Neutrophil (primary cell): Measurements from ENCODE around the gene FUT4.

Experiments used
- H3K27ac ChIP-seq: fragments of 200-600 bp; sonication (generic); 2 replicates; pipeline ENCODE4 v1.5.1; 2016; ENCODE audit warnings: mild to moderate bottlenecking, moderate library complexity
- H3K27me3 ChIP-seq: fragments of 200-600 bp; sonication (generic); 2 replicates; pipeline ENCODE4 v1.6.0; 2016; ENCODE audit warnings: mild to moderate bottlenecking
- H3K36me3 ChIP-seq: fragments of 200-600 bp; sonication (generic); 2 replicates; pipeline ENCODE4 v1.5.1; 2017
- H3K4me1 ChIP-seq, 2 experiments: fragments of 200-600 bp in 1 of 2; sonication (generic) in 1 of 2; 1 replicate in 1 of 2; 2 replicates in 1 of 2; pipeline versions ENCODE4 v1.5.1 to v1.6.1; 2013 to 2016; ENCODE audit warnings: low read depth in 1 of 2, low read length in 1 of 2, mild to moderate bottlenecking in 1 of 2, moderate library complexity in 1 of 2; ENCODE audit not compliant: control insufficient read depth in 1 of 2, insufficient read depth in 1 of 2
- H3K4me3 ChIP-seq, 2 experiments: fragments of 200-600 bp in 1 of 2; sonication (generic) in 1 of 2; 1 replicate in 1 of 2; 2 replicates in 1 of 2; pipeline ENCODE4 v1.5.1; 2013 to 2016; ENCODE audit warnings: low read depth in 1 of 2, low read length in 1 of 2, mild to moderate bottlenecking in 1 of 2, moderate library complexity in 1 of 2
- H3K9me3 ChIP-seq: fragments of 200-600 bp; sonication (generic); 2 replicates; pipeline ENCODE4 v1.5.1; 2016
- TF ChIP-seq, protein P1 (sequence below): fragments of 200-600 bp; sonication (generic); IDR thresholded peaks from 2 replicates; pipeline ENCODE4 v1.5.1; 2016; ENCODE audit warnings: antibody characterized with exemption

Gene FUT4

GRCh38 chr11:94581926-94582325 lies 38.2 kb downstream of the FUT4 start:
- Histone ChIP-seq H3K27ac (peak overlapping the region; percentile 90), H3K4me3 (no peak overlapping the region)
- TF ChIP-seq, protein P1, sequence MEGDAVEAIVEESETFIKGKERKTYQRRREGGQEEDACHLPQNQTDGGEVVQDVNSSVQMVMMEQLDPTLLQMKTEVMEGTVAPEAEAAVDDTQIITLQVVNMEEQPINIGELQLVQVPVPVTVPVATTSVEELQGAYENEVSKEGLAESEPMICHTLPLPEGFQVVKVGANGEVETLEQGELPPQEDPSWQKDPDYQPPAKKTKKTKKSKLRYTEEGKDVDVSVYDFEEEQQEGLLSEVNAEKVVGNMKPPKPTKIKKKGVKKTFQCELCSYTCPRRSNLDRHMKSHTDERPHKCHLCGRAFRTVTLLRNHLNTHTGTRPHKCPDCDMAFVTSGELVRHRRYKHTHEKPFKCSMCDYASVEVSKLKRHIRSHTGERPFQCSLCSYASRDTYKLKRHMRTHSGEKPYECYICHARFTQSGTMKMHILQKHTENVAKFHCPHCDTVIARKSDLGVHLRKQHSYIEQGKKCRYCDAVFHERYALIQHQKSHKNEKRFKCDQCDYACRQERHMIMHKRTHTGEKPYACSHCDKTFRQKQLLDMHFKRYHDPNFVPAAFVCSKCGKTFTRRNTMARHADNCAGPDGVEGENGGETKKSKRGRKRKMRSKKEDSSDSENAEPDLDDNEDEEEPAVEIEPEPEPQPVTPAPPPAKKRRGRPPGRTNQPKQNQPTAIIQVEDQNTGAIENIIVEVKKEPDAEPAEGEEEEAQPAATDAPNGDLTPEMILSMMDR, result no peak

GRCh38 chr11:94583213-94583865 lies 39.6 kb downstream of the FUT4 start:
- TF ChIP-seq, protein P1, result no peak
- Histone ChIP-seq H3K9me3 (no peaks in the 10 kb centered on the region), H3K27me3 (no peaks in the 10 kb centered on the region), H3K4me3 (peak overlapping the region; percentile 38 to 40), H3K4me1 (peaks cover 44 to 45% of the 10 kb centered on the region in 2 experiments), H3K27ac (peak overlapping the region; percentile 90), H3K36me3 (no peaks in the 10 kb centered on the region)

More at GRCh38 chr11:94581926-94582325, 38.2 kb downstream of the FUT4 start:
- Histone ChIP-seq H3K9me3 (no peaks in the 10 kb centered on the region), H3K36me3 (no peaks in the 10 kb centered on the region), H3K4me1 (peaks cover 46 to 50% of the 10 kb centered on the region in 2 experiments), H3K27me3 (no peaks in the 10 kb centered on the region)

DNA sequence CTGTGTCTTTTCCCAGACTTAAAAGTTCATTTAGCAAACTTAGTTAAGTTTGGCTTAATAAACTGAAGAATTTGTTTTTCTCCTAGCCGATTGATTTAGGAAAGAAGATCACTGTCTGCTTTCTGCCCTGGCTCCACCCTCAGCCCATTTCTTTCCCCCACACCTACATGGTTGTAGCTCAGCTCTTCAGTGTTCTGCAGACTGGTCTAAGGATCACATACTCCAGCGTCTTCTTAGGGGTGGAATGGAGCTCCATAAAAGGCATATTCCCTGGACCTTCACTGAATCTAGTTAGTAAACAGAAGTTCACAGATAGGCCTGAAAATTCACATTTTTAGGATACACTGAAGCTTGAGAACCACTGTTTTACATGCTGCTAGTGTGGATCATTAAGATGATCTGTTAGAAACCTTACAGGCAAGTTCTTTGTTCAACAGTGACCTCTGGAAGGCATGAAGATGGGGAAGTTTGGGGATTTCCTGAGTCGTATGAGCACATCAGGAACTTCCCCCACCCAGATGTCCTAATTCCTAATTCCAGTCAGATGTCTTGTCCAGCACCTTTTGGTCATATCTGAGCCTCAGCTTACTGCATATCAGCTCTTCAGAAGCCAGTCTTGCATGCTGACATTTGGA lies 40.3 kb downstream of the FUT4 start:
- peak overlapping the region; percentile 90 for H3K27ac ChIP-seq
- peak overlapping the region; percentile 38 to 40 for H3K4me3 ChIP-seq
- no peaks in the 10 kb centered on the region for H3K27me3 ChIP-seq
- H3K4me1 ChIP-seq, result peaks cover 44 to 45% of the 10 kb centered on the region in 2 experiments
- H3K9me3 ChIP-seq, result no peaks in the 10 kb centered on the region
- no peaks in the 10 kb centered on the region for H3K36me3 ChIP-seq
- TF ChIP-seq, protein P1, result no peak

DNA sequence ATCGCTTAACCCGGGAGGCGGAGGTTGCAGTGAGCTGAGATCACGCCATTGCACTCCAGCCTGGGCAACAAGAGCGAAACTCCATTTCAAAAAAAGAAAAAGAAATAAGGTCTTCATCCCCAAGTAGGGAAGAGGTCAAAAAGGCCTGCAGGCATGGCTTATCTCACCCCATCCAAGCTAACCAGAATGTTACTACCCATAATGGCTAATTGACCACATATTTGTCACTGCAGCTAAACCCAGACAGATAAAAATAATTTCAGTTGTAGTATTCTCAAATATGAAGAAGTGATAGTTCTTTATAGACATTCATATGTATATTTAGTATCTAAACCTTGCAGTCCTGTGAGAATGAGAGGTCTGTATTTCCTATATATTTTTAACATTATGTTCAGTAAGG lies 41.3 kb downstream of the FUT4 start:
- Histone ChIP-seq H3K9me3 (no peaks in the 10 kb centered on the region), H3K27me3 (no peaks in the 10 kb centered on the region), H3K36me3 (peaks cover 4% of the 10 kb centered on the region), H3K27ac (peak overlapping the region; percentile 90), H3K4me3 (no peak overlapping the region), H3K4me1 (peaks cover 44 to 45% of the 10 kb centered on the region in 2 experiments)
- TF ChIP-seq, protein P1, result no peak

DNA sequence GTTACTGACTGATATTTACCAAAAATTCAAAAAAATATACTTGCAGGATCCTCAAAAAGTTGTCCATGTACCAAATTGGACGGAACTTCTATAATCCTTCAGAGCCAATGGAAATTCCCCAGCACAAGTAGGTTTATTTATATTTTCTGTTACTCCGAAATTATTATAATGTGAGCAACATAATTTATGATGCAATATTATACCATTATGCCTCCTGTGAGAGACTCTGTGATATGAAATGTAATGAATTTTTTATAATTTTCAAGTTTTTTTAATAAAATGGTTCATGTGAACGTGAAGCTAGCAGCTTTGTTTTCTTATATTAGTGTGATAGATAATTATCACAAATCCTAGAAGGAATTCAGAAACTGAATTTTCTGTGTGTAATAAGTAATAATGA lies 41.7 kb downstream of the FUT4 start:
- peak overlapping the region; percentile 90 for H3K27ac ChIP-seq
- peaks cover 44 to 45% of the 10 kb centered on the region in 2 experiments for H3K4me1 ChIP-seq
- TF ChIP-seq, protein P1, result no peak
- H3K4me3 ChIP-seq, result no peak overlapping the region
- H3K36me3 ChIP-seq, result peaks cover 5% of the 10 kb centered on the region
- no peaks in the 10 kb centered on the region for H3K9me3 ChIP-seq
- no peaks in the 10 kb centered on the region for H3K27me3 ChIP-seq
